SK-N-SH treated with all-trans-retinoic acid at 6 μM for 48 hours (cell line): ENCODE data around the gene CAST.
A peak's percentile ranks its signal among the peaks of the same experiment; 100 is the strongest.

Experiments used
- ATAC-seq: fragments of 200-7000 bp; cut with Tn5 transposase; 3 replicates; pipeline ENCODE4 v1.9.1; 2020; ENCODE audit warnings: mild to moderate bottlenecking, moderate library complexity
- ARNTL ChIP-seq: fragments of 450-650 bp; formaldehyde crosslinking; IDR thresholded peaks from 2 replicates; pipeline ENCODE4 v1.5.0; 2020; ENCODE audit warnings: low read depth, mild to moderate bottlenecking, moderate library complexity, borderline replicate concordance
- BACH2 ChIP-seq: fragments of 250-450 bp; sonication (Bioruptor Pico); IDR thresholded peaks from 2 replicates; pipeline ENCODE4 v1.9.0; 2021; ENCODE audit warnings: mild to moderate bottlenecking, borderline replicate concordance
- CSDC2 ChIP-seq: fragments of 250-450 bp; sonication (Bioruptor Pico); IDR thresholded peaks from 2 replicates; pipeline ENCODE4 v1.5.0; 2020; ENCODE audit warnings: mild to moderate bottlenecking, moderate library complexity
- ESRRG ChIP-seq: fragments of 250-450 bp; sonication (Bioruptor Pico); IDR thresholded peaks from 2 replicates; pipeline ENCODE4 v1.6.1; 2021; ENCODE audit warnings: mild to moderate bottlenecking
- GLIS3 ChIP-seq: fragments of 250-450 bp; sonication (Bioruptor Pico); IDR thresholded peaks from 2 replicates; pipeline ENCODE4 v1.5.0; 2020; ENCODE audit warnings: mild to moderate bottlenecking, moderate library complexity
- ISL1 ChIP-seq: fragments of 250-450 bp; sonication (Bioruptor Pico); IDR thresholded peaks from 2 replicates; pipeline ENCODE4 v2.1.2; 2022; ENCODE audit warnings: mild to moderate bottlenecking, moderate library complexity
- OSR1 ChIP-seq: fragments of 250-450 bp; sonication (Bioruptor Pico); IDR thresholded peaks from 2 replicates; pipeline ENCODE4 v1.8.0; 2022; ENCODE audit warnings: moderate library complexity, mild to moderate bottlenecking, inconsistent platforms
- PPARA ChIP-seq: fragments of 250-450 bp; sonication (Bioruptor Pico); IDR thresholded peaks from 2 replicates; pipeline ENCODE4 v1.5.0; 2020; ENCODE audit warnings: mild to moderate bottlenecking, borderline replicate concordance
- RARB ChIP-seq: fragments of 250-450 bp; sonication (Bioruptor Pico); IDR thresholded peaks from 2 replicates; pipeline ENCODE4 v1.8.0; 2021; ENCODE audit warnings: mild to moderate bottlenecking, moderate library complexity
- SNAI2 ChIP-seq: fragments of 250-450 bp; sonication (Bioruptor Pico); IDR thresholded peaks from 2 replicates; pipeline ENCODE4 v1.5.0; 2020; ENCODE audit warnings: mild to moderate bottlenecking, moderate library complexity
- TCF4 ChIP-seq: fragments of 250-450 bp; sonication (Bioruptor Pico); IDR thresholded peaks from 2 replicates; pipeline ENCODE4 v1.8.0; 2021; ENCODE audit warnings: mild to moderate bottlenecking, moderate library complexity, borderline replicate concordance
- TOX ChIP-seq: fragments of 250-450 bp; sonication (Bioruptor Pico); IDR thresholded peaks from 2 replicates; pipeline ENCODE4 v1.8.0; 2021; ENCODE audit warnings: mild to moderate bottlenecking, moderate library complexity, borderline replicate concordance
- ZC3H10 ChIP-seq: fragments of 250-450 bp; sonication (Bioruptor Pico); IDR thresholded peaks from 2 replicates; pipeline ENCODE4 v1.5.1; 2021; ENCODE audit warnings: mild to moderate bottlenecking, moderate library complexity
- ZFP30 ChIP-seq: fragments of 450-650 bp; formaldehyde crosslinking; IDR thresholded peaks from 2 replicates; pipeline ENCODE4 v1.5.0; 2022; ENCODE audit warnings: mild to moderate bottlenecking, moderate library complexity
- ZNF70 ChIP-seq: fragments of 450-650 bp; formaldehyde crosslinking; IDR thresholded peaks from 2 replicates; pipeline ENCODE4 v1.5.0; 2020; ENCODE audit warnings: mild to moderate bottlenecking, moderate library complexity
- ZNF8 ChIP-seq: fragments of 450-650 bp; formaldehyde crosslinking; IDR thresholded peaks from 2 replicates; pipeline ENCODE4 v1.5.0; 2020; ENCODE audit warnings: mild to moderate bottlenecking, moderate library complexity
- TF ChIP-seq, protein P1 (sequence below): fragments of 250-450 bp; sonication (Bioruptor Pico); IDR thresholded peaks from 2 replicates; pipeline ENCODE4 v1.5.1; 2021; ENCODE audit warnings: mild to moderate bottlenecking, moderate library complexity
- TF ChIP-seq, protein P2 (sequence below): fragments of 250-450 bp; sonication (Bioruptor Pico); IDR thresholded peaks from 2 replicates; pipeline ENCODE4 v1.8.0; 2020; ENCODE audit warnings: mild to moderate bottlenecking, moderate library complexity, borderline replicate concordance
- TF ChIP-seq, protein P3 (sequence below): fragments of 250-450 bp; sonication (Bioruptor Pico); IDR thresholded peaks from 2 replicates; pipeline ENCODE4 v1.5.1; 2020; ENCODE audit warnings: low read depth, mild to moderate bottlenecking, moderate library complexity
- TF ChIP-seq, protein P4 (sequence below): fragments of 250-450 bp; sonication (Bioruptor Pico); IDR thresholded peaks from 2 replicates; pipeline ENCODE4 v1.8.0; 2021; ENCODE audit warnings: low read depth, mild to moderate bottlenecking, moderate library complexity, borderline replicate concordance
- TF ChIP-seq, protein P5 (sequence below): fragments of 250-450 bp; sonication (Bioruptor Pico); IDR thresholded peaks from 2 replicates; pipeline ENCODE4 v1.5.0; 2020; ENCODE audit warnings: mild to moderate bottlenecking, moderate library complexity

The CAST gene

DNA sequence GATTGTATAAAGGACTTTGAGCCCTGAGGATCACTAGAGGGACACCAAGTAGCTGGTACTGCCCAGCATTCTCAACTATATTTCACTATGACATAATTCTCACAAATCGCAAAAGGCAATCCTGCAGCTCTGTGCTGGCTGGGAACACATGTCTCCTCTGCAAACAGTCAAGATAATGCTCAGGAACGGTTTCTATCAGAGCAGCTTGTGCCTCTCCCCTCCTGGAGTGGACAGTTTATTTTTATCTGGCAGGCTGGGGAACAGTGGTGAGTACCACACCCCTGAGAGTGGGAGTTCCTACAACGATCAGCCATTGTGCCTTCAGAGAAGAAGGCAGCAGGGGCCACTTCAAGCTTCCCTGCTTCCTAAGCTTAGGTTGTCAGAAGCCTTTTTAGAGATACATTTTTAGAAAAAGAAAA is 79.7 kb downstream of the CAST start:
- no peak for ATAC-seq
- TF ChIP-seq ESRRG (CRISPR knock-in tag), result no peak
- no peak for TF ChIP-seq TOX (CRISPR knock-in tag)
- TF ChIP-seq, protein P1, sequence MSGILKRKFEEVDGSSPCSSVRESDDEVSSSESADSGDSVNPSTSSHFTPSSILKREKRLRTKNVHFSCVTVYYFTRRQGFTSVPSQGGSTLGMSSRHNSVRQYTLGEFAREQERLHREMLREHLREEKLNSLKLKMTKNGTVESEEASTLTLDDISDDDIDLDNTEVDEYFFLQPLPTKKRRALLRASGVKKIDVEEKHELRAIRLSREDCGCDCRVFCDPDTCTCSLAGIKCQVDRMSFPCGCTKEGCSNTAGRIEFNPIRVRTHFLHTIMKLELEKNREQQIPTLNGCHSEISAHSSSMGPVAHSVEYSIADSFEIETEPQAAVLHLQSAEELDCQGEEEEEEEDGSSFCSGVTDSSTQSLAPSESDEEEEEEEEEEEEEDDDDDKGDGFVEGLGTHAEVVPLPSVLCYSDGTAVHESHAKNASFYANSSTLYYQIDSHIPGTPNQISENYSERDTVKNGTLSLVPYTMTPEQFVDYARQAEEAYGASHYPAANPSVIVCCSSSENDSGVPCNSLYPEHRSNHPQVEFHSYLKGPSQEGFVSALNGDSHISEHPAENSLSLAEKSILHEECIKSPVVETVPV (CRISPR knock-in tag), result no peak

DNA sequence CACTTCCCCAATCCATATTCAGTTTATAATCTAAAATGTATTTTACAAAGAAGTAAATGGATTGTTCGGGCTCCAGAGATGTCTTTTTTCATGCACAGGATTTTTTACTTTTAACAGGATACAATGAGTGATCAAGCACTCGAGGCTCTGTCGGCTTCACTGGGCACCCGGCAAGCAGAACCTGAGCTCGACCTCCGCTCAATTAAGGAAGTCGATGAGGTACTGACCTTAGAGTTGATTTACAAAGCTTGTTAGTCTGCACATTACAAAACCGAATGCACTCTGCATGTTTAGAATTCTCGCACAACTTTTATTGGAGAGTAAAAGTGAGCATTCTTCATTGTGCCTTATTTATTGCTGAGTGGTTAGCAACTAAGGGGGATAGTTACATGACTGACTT is 80.4 kb downstream of the CAST start:
- no peak for ATAC-seq
- no peak for TF ChIP-seq BACH2 (CRISPR knock-in tag)
- TF ChIP-seq SNAI2 (CRISPR knock-in tag), result no peak
- TF ChIP-seq, protein P2, sequence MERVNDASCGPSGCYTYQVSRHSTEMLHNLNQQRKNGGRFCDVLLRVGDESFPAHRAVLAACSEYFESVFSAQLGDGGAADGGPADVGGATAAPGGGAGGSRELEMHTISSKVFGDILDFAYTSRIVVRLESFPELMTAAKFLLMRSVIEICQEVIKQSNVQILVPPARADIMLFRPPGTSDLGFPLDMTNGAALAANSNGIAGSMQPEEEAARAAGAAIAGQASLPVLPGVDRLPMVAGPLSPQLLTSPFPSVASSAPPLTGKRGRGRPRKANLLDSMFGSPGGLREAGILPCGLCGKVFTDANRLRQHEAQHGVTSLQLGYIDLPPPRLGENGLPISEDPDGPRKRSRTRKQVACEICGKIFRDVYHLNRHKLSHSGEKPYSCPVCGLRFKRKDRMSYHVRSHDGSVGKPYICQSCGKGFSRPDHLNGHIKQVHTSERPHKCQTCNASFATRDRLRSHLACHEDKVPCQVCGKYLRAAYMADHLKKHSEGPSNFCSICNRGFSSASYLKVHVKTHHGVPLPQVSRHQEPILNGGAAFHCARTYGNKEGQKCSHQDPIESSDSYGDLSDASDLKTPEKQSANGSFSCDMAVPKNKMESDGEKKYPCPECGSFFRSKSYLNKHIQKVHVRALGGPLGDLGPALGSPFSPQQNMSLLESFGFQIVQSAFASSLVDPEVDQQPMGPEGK, result no peak
- TF ChIP-seq, protein P3, sequence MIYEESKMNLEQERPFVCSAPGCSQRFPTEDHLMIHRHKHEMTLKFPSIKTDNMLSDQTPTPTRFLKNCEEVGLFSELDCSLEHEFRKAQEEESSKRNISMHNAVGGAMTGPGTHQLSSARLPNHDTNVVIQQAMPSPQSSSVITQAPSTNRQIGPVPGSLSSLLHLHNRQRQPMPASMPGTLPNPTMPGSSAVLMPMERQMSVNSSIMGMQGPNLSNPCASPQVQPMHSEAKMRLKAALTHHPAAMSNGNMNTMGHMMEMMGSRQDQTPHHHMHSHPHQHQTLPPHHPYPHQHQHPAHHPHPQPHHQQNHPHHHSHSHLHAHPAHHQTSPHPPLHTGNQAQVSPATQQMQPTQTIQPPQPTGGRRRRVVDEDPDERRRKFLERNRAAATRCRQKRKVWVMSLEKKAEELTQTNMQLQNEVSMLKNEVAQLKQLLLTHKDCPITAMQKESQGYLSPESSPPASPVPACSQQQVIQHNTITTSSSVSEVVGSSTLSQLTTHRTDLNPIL (CRISPR knock-in tag), result no peak
- TF ChIP-seq ZFP30 (CRISPR knock-in tag), result no peak
- TF ChIP-seq ZC3H10, result no peak
- no peak for TF ChIP-seq CSDC2 (CRISPR knock-in tag)
- TF ChIP-seq PPARA (CRISPR knock-in tag), result no peak
- no peak for TF ChIP-seq RARB (CRISPR knock-in tag)
- TF ChIP-seq ESRRG (CRISPR knock-in tag), result no peak
- TF ChIP-seq ISL1, result no peak
- no peak for TF ChIP-seq ZNF70 (CRISPR knock-in tag)
- TF ChIP-seq TOX (CRISPR knock-in tag), result no peak
- no peak for TF ChIP-seq OSR1 (CRISPR knock-in tag)
- TF ChIP-seq GLIS3, result no peak
- TF ChIP-seq ARNTL (CRISPR knock-in tag), result no peak

DNA sequence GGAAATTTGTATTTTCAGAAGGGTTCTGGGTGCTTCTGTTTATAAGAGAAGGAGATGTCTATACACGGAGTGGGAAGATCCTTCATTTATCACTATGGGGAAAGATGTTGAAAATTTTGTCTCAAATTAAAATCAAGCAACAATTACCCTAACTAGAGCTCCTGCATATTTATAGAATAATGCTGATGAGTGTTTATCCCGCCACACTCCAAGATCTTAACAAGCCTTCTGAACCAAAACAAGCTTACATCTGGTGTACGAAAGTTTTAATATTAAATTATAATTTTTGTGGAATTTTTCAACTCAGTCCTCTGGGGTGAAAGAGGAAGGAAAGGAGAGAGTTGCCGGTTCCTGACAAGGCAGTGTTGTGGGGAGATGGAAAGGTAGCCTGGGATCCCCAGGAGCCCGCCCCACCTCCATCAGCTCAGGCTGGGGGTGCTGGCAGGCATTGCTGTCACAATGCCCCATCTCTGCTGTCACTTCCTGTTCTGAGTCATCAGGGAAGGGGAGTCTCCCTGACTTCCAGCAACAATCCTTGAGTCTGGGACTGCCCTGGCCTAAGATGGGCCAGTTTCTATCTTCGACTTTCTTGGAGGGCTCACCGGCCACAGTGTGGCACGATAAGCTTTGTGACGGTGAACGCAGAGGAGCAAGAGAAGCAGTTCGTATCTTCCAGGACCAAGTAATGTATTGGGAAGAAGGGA is 81.0 kb downstream of the CAST start:
- TF ChIP-seq SNAI2 (CRISPR knock-in tag), result no peak
- no peak for TF ChIP-seq BACH2 (CRISPR knock-in tag)
- TF ChIP-seq TCF4 (CRISPR knock-in tag), result no peak
- no peak for TF ChIP-seq PPARA (CRISPR knock-in tag)
- TF ChIP-seq ESRRG (CRISPR knock-in tag), result no peak
- no peak for TF ChIP-seq CSDC2 (CRISPR knock-in tag)
- TF ChIP-seq ARNTL (CRISPR knock-in tag), result no peak
- TF ChIP-seq, protein P2, result no peak
- TF ChIP-seq, protein P4, sequence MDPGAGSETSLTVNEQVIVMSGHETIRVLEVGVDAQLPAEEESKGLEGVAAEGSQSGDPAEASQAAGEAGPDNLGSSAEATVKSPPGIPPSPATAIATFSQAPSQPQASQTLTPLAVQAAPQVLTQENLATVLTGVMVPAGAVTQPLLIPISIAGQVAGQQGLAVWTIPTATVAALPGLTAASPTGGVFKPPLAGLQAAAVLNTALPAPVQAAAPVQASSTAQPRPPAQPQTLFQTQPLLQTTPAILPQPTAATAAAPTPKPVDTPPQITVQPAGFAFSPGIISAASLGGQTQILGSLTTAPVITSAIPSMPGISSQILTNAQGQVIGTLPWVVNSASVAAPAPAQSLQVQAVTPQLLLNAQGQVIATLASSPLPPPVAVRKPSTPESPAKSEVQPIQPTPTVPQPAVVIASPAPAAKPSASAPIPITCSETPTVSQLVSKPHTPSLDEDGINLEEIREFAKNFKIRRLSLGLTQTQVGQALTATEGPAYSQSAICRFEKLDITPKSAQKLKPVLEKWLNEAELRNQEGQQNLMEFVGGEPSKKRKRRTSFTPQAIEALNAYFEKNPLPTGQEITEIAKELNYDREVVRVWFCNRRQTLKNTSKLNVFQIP, result no peak
- TF ChIP-seq ZC3H10, result no peak
- no peak for TF ChIP-seq GLIS3
- peak; percentile 57; the same call in 2 of the 3 replicates for ATAC-seq

DNA sequence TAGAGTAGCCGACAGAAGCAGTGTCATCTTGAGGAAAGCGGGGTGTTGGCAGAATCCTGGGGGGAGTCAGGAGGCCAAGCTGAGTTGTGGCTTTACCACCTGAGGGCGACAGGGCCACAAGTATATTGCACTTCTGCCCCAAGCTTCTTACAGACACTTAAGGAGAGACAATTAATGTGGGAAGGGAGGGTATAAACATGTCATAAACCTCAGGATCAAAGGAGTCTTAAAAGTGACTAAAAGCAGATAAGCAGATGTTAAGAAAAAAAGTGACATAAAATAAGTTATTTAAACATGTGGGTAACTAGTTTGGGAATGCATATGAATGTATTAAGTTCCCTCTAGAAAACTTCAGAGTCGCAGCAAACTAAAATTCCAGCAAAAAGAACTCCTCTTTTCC is 81.6 kb downstream of the CAST start:
- no peak for ATAC-seq
- no peak for TF ChIP-seq TCF4 (CRISPR knock-in tag)
- TF ChIP-seq, protein P3 (CRISPR knock-in tag), result no peak
- TF ChIP-seq TOX (CRISPR knock-in tag), result no peak
- no peak for TF ChIP-seq ZNF8
- TF ChIP-seq, protein P5, sequence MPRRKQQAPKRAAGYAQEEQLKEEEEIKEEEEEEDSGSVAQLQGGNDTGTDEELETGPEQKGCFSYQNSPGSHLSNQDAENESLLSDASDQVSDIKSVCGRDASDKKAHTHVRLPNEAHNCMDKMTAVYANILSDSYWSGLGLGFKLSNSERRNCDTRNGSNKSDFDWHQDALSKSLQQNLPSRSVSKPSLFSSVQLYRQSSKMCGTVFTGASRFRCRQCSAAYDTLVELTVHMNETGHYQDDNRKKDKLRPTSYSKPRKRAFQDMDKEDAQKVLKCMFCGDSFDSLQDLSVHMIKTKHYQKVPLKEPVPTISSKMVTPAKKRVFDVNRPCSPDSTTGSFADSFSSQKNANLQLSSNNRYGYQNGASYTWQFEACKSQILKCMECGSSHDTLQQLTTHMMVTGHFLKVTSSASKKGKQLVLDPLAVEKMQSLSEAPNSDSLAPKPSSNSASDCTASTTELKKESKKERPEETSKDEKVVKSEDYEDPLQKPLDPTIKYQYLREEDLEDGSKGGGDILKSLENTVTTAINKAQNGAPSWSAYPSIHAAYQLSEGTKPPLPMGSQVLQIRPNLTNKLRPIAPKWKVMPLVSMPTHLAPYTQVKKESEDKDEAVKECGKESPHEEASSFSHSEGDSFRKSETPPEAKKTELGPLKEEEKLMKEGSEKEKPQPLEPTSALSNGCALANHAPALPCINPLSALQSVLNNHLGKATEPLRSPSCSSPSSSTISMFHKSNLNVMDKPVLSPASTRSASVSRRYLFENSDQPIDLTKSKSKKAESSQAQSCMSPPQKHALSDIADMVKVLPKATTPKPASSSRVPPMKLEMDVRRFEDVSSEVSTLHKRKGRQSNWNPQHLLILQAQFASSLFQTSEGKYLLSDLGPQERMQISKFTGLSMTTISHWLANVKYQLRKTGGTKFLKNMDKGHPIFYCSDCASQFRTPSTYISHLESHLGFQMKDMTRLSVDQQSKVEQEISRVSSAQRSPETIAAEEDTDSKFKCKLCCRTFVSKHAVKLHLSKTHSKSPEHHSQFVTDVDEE, result no peak
- TF ChIP-seq, protein P4, result no peak
- TF ChIP-seq ISL1, result no peak
